Mesothelial cell of epicardium (in vitro differentiated cells): ENCODE data around the gene DENND4A. TPM values are rescaled to one million over a fixed set of nuclear protein-coding genes. Genes with fewer than 3 reads are reported as not detected.

Source experiments
- DNase-seq, 2 experiments: peaks; one replicate each; pipeline ENCODE4 v3.0.0; 2021; ENCODE audit warnings: low spot score in 2 of 2; ENCODE audit not compliant: unreplicated experiment in 2 of 2
- H3K27ac Mint-ChIP-seq: 2 replicates; pipeline ENCODE4 v1.8.0; 2021; ENCODE audit warnings: mixed read lengths
- H3K27me3 Mint-ChIP-seq: 2 replicates; pipeline ENCODE4 v1.8.0; 2021; ENCODE audit warnings: low read depth, mixed read lengths
- H3K36me3 Mint-ChIP-seq: 2 replicates; pipeline ENCODE4 v1.8.0; 2021; ENCODE audit warnings: mixed read lengths
- H3K4me1 Mint-ChIP-seq: 2 replicates; pipeline ENCODE4 v1.8.0; 2021; ENCODE audit warnings: mixed read lengths
- H3K4me3 Mint-ChIP-seq: 2 replicates; pipeline ENCODE4 v1.8.0; 2021; ENCODE audit warnings: mild to moderate bottlenecking, moderate library complexity, mixed read lengths
- H3K9me3 Mint-ChIP-seq: 2 replicates; pipeline ENCODE4 v1.8.0; 2021; ENCODE audit warnings: mixed read lengths
- CTCF ChIP-seq: fragments of 200-600 bp; sonication (generic); IDR thresholded peaks from one replicate; pipeline ENCODE4 v1.5.0; 2021; ENCODE audit warnings: antibody characterized with exemption; ENCODE audit not compliant: unreplicated experiment
- total RNA-seq: library from RNA; stranded (reverse); gene quantifications from 3 replicates; pipeline ENCODE4 v1.2.1, GENCODE V29; 2021

DENND4A gene
- total RNA-seq, 1 donor from 2014 or later = 23.3 TPM

GRCh38 chr15:65762914-65763787 is 28.9 kb downstream of the DENND4A start:
- no peak overlapping the region for H3K27ac Mint-ChIP-seq
- no peaks in the 10 kb centered on the region for H3K4me1 Mint-ChIP-seq
- H3K36me3 Mint-ChIP-seq = no peaks in the 10 kb centered on the region
- TF ChIP-seq CTCF = no peak
- DNase-seq = no peak
- H3K4me3 Mint-ChIP-seq = no peak overlapping the region
- H3K9me3 Mint-ChIP-seq = no peaks in the 10 kb centered on the region
- H3K27me3 Mint-ChIP-seq = no peaks in the 10 kb centered on the region

- Mint-ChIP-seq H3K4me1 (no peaks in the 10 kb centered on the region), H3K27ac (no peak overlapping the region), H3K9me3 (no peaks in the 10 kb centered on the region), H3K36me3 (no peaks in the 10 kb centered on the region), H3K4me3 (no peak overlapping the region), H3K27me3 (no peaks in the 10 kb centered on the region)
- DNase-seq = no peak
- TF ChIP-seq CTCF = no peak
Measured at GRCh38 chr15:65762399-65762798, 29.7 kb downstream of the DENND4A start.

- H3K4me3 Mint-ChIP-seq = no peak overlapping the region
- H3K4me1 Mint-ChIP-seq = no peaks in the 10 kb centered on the region
- TF ChIP-seq CTCF = no peak
Measured at GRCh38 chr15:65761210-65761926, 30.7 kb downstream of the DENND4A start.

GRCh38 chr15:65759441-65759840 is 32.7 kb downstream of the DENND4A start:
- Mint-ChIP-seq H3K27ac (no peak overlapping the region), H3K4me1 (no peaks in the 10 kb centered on the region), H3K9me3 (no peaks in the 10 kb centered on the region), H3K4me3 (no peak overlapping the region), H3K36me3 (peaks cover 3% of the 10 kb centered on the region), H3K27me3 (no peaks in the 10 kb centered on the region)
- DNase-seq = no peak
- TF ChIP-seq CTCF = no peak

More at GRCh38 chr15:65761210-65761926, 30.7 kb downstream of the DENND4A start:
- no peaks in the 10 kb centered on the region for H3K9me3 Mint-ChIP-seq
- H3K36me3 Mint-ChIP-seq = no peaks in the 10 kb centered on the region
- H3K27ac Mint-ChIP-seq = no peak overlapping the region
- no peak for DNase-seq
- H3K27me3 Mint-ChIP-seq = no peaks in the 10 kb centered on the region

- no peak for TF ChIP-seq CTCF
- no peak for DNase-seq
- H3K36me3 Mint-ChIP-seq = peaks cover 3% of the 10 kb centered on the region
- no peak overlapping the region for H3K4me3 Mint-ChIP-seq
- H3K4me1 Mint-ChIP-seq = no peaks in the 10 kb centered on the region
- no peak overlapping the region for H3K27ac Mint-ChIP-seq
- no peaks in the 10 kb centered on the region for H3K27me3 Mint-ChIP-seq
- no peaks in the 10 kb centered on the region for H3K9me3 Mint-ChIP-seq
Measured at GRCh38 chr15:65758242-65758641, 33.9 kb downstream of the DENND4A start.
